Sigmoid colon (tissue), 7 donors: ENCODE measurements around the gene NPC1. TPM values are rescaled to one million over a fixed set of nuclear protein-coding genes. Genes with fewer than 3 reads are reported as not detected.
"Not testable (repeated sequence)": the region's sequence is repeated elsewhere in the genome, so short reads cannot be mapped to it uniquely, and the experiment has no call there.

Source experiments
- DNase-seq: peaks from one replicate; pipeline ENCODE4 v3.0.0-alpha.2; 2019
- H3K27ac ChIP-seq, 4 donors: fragments of 200-600 bp; sonication (generic); one replicate each; pipeline ENCODE4 v1.5.1; 2016 to 2019; ENCODE audit warnings: mild to moderate bottlenecking in 1 of 4
- H3K27me3 ChIP-seq, 3 donors: fragments of 200-600 bp; sonication (generic); one replicate each; pipeline ENCODE4 v1.5.1; 2019; ENCODE audit warnings: mild to moderate bottlenecking in 1 of 3
- H3K36me3 ChIP-seq, 4 donors: fragments of 200-600 bp; sonication (generic); one replicate each; pipeline ENCODE4 v1.5.1; 2016 to 2019
- H3K4me1 ChIP-seq, 4 donors: fragments of 200-600 bp; sonication (generic); one replicate each; pipeline ENCODE4 v1.5.1; 2017 to 2019
- H3K4me3 ChIP-seq, 4 donors: fragments of 200-600 bp; sonication (generic); one replicate each; pipeline ENCODE4 v1.5.1; 2017 to 2019; ENCODE audit warnings: mild to moderate bottlenecking in 2 of 4, moderate library complexity in 1 of 4
- H3K9me3 ChIP-seq, 4 donors: fragments of 200-600 bp in 3 of 4; sonication (generic) in 3 of 4; one replicate each; pipeline versions ENCODE4 v1.5.1 to v1.6.1; 2013 to 2019
- CTCF ChIP-seq, 4 experiments: fragments of 450-650 bp in 3 of 4; fragments of 200-600 bp in 1 of 4; IDR thresholded peaks; one replicate each; pipeline ENCODE4 v1.5.1; 2016 to 2019; ENCODE audit warnings: antibody characterized with exemption in 4 of 4, mild to moderate bottlenecking in 3 of 4, moderate library complexity in 2 of 4
- EP300 ChIP-seq, 4 donors: sonication (generic); formaldehyde crosslinking; IDR thresholded peaks; one replicate each; pipeline ENCODE4 v1.6.1; 2017; ENCODE audit warnings: antibody characterized with exemption in 4 of 4
- POLR2A ChIP-seq, 2 donors: fragments of 450-650 bp; IDR thresholded peaks; one replicate each; pipeline ENCODE4 v1.6.1; 2016; ENCODE audit warnings: antibody characterized with exemption in 2 of 2, mild to moderate bottlenecking in 2 of 2, moderate library complexity in 2 of 2
- POLR2AphosphoS5 ChIP-seq, 4 donors: sonication (generic); formaldehyde crosslinking; IDR thresholded peaks; one replicate each; pipeline ENCODE4 v1.6.1; 2017; ENCODE audit warnings: antibody characterized with exemption in 4 of 4
- WGBS, 2 donors: extraction: QIAGEN DNeasy Blood & Tissue Kit; methylation state at CpG; one replicate each; pipeline ENCODE4 v1.1.7; 2013; 5-methylcytosine and 5-hydroxymethylcytosine counted together
- intact Hi-C: fragments of 100-400 bp; cut with DNase I; formaldehyde crosslinking; loops from one replicate; pipeline ENCODE4 v1.15.1; 2023
- polyA plus RNA-seq, 3 donors: library from polyadenylated mRNA; stranded (reverse); fragments of 200-250 nt; gene quantifications; one replicate each; pipeline ENCODE4 v1.2.3, GENCODE V29; 2013
- total RNA-seq, 4 donors: library from RNA; depleted of rRNA; stranded (reverse); fragments of >200 nt; gene quantifications; one replicate each; pipeline ENCODE4 v1.1.0, GENCODE V29; 2016
- donor health status: healthy with polysubstance abuse.
- donor health status: Bipolar disorder and iron deficiency.
- donor health status: healthy.

The NPC1 gene
- total and polyA plus RNA-seq, 7 donors = 9.0 to 59.2 (median 34.9) TPM

- intact Hi-C loops = no loop called here
- no peak for DNase-seq
- H3K4me3 ChIP-seq = no peak overlapping the region
- TF ChIP-seq POLR2AphosphoS5 (IDR thresholded peaks at IDR 0.05) = no peak
- TF ChIP-seq CTCF (IDR thresholded peaks at IDR 0.05) = no peak
- TF ChIP-seq POLR2A (IDR thresholded peaks at IDR 0.05) = no peak
- no peak for TF ChIP-seq EP300 (IDR thresholded peaks at IDR 0.05)
- H3K36me3 ChIP-seq = no peaks in the 10 kb centered on the region
- H3K27me3 ChIP-seq = peaks cover 0 to 33% (median 0%) of the 10 kb centered on the region in 3 donors
- WGBS, 2 donors = 18 to 63% methylated on average over 4 of the region's 4 CpGs
- peak overlapping the region in 1 of 4 donors; percentile 85 for H3K27ac ChIP-seq
- H3K9me3 ChIP-seq = no peaks in the 10 kb centered on the region
- H3K4me1 ChIP-seq = peaks cover 0 to 12% (median 9%) of the 10 kb centered on the region in 4 donors
Observed at GRCh38 chr18:23617412-23618014, 31.2 kb upstream of the NPC1 start.

- no peaks in the 10 kb centered on the region for H3K9me3 ChIP-seq
- H3K4me3 ChIP-seq = no peak overlapping the region
- DNase-seq = no peak
- no peaks in the 10 kb centered on the region for H3K36me3 ChIP-seq
- TF ChIP-seq EP300 (IDR thresholded peaks at IDR 0.05) (no peak), CTCF (IDR thresholded peaks at IDR 0.05) (no peak), POLR2A (IDR thresholded peaks at IDR 0.05) (no peak), POLR2AphosphoS5 (IDR thresholded peaks at IDR 0.05) (no peak)
- H3K4me1 ChIP-seq = peaks cover 0 to 12% (median 9%) of the 10 kb centered on the region in 4 donors
- H3K27ac ChIP-seq = no peak overlapping the region
- 93 to 95% methylated on average over 2 of the region's 2 CpGs for WGBS, 2 donors
- H3K27me3 ChIP-seq = peaks cover 0 to 24% (median 0%) of the 10 kb centered on the region in 3 donors
- intact Hi-C loops = no loop called here
Observed at GRCh38 chr18:23616258-23616657, 30.0 kb upstream of the NPC1 start.

GRCh38 chr18:23614891-23615290 is 28.6 kb upstream of the NPC1 start:
- TF ChIP-seq EP300 (IDR thresholded peaks at IDR 0.05) (no peak), POLR2AphosphoS5 (IDR thresholded peaks at IDR 0.05) (no peak), CTCF (IDR thresholded peaks at IDR 0.05) (no peak), POLR2A (IDR thresholded peaks at IDR 0.05) (no peak)
- WGBS, 2 donors = 81 to 84% methylated on average over 3 of the region's 3 CpGs
- no peak for DNase-seq
- Histone ChIP-seq H3K4me1 (peaks cover 0 to 12% (median 9%) of the 10 kb centered on the region in 4 donors), H3K27ac (no peak overlapping the region), H3K4me3 (no peak overlapping the region), H3K9me3 (no peaks in the 10 kb centered on the region), H3K27me3 (peaks cover 0 to 11% (median 0%) of the 10 kb centered on the region in 3 donors), H3K36me3 (no peaks in the 10 kb centered on the region)
- intact Hi-C loops = no loop called here

GRCh38 chr18:23614413-23614812 is 28.1 kb upstream of the NPC1 start:
- no peak overlapping the region for H3K27ac ChIP-seq
- peaks cover 0 to 7% (median 4%) of the 10 kb centered on the region in 4 donors for H3K4me1 ChIP-seq
- no peaks in the 10 kb centered on the region for H3K36me3 ChIP-seq
- no peak for DNase-seq
- H3K9me3 ChIP-seq = no peaks in the 10 kb centered on the region
- peaks cover 0 to 6% (median 0%) of the 10 kb centered on the region in 3 donors for H3K27me3 ChIP-seq
- no peak overlapping the region for H3K4me3 ChIP-seq
- intact Hi-C loops = no loop called here
- 92 to 93% methylated on average over 2 of the region's 2 CpGs for WGBS, 2 donors
- TF ChIP-seq EP300 (IDR thresholded peaks at IDR 0.05) (no peak), CTCF (IDR thresholded peaks at IDR 0.05) (no peak), POLR2A (IDR thresholded peaks at IDR 0.05) (no peak), POLR2AphosphoS5 (IDR thresholded peaks at IDR 0.05) (no peak)

GRCh38 chr18:23613091-23613475 is 26.8 kb upstream of the NPC1 start:
- H3K27me3 ChIP-seq, H3K27ac ChIP-seq, H3K36me3 ChIP-seq, H3K9me3 ChIP-seq, DNase-seq, H3K4me1 ChIP-seq, intact Hi-C loops, H3K4me3 ChIP-seq: not testable (repeated sequence)
- 89 to 94% methylated on average over 7 of the region's 7 CpGs for WGBS, 2 donors
